ENCODE measurements around the gene NT5DC1. TPM values are rescaled to one million over a fixed set of nuclear protein-coding genes. Genes with fewer than 3 reads are reported as not detected.
"Not testable (repeated sequence)": the region's sequence is repeated elsewhere in the genome, so short reads cannot be mapped to it uniquely, and the experiment has no call there.

NT5DC1 gene
- total RNA-seq, 6 experiments from 2014 or later: 24.8 to 35.3 (median 31.9) TPM

- H3K9me3 Mint-ChIP-seq: no peaks in the 10 kb centered on the region
- no peak for DNase-seq
- H3K4me3 Mint-ChIP-seq: no peak overlapping the region
- peaks cover 8% of the 10 kb centered on the region for H3K36me3 Mint-ChIP-seq (ENCODE audit: low read depth)
- peaks cover 3% of the 10 kb centered on the region; the same call in 1 of the 2 replicates for H3K27me3 Mint-ChIP-seq (ENCODE audit: insufficient read depth)
- H3K4me1 Mint-ChIP-seq (ENCODE audit: low read depth): peaks cover 38% of the 10 kb centered on the region
- no peak for TF ChIP-seq CTCF (IDR thresholded peaks at IDR 0.05)
- no peak overlapping the region for H3K27ac Mint-ChIP-seq
Observed at GRCh38 chr6:116090251-116090650, 10.4 kb upstream of the NT5DC1 start.

GRCh38 chr6:116094041-116094440 lies 6.6 kb upstream of the NT5DC1 start:
- no peak overlapping the region for H3K4me3 Mint-ChIP-seq
- H3K36me3 Mint-ChIP-seq (ENCODE audit: low read depth): peaks cover 24% of the 10 kb centered on the region
- H3K27ac Mint-ChIP-seq: no peak overlapping the region
- DNase-seq: no peak
- H3K4me1 Mint-ChIP-seq (ENCODE audit: low read depth): peaks cover 7% of the 10 kb centered on the region
- H3K27me3 Mint-ChIP-seq (ENCODE audit: insufficient read depth): peaks cover 1% of the 10 kb centered on the region; the same call in 1 of the 2 replicates
- no peak for TF ChIP-seq CTCF (IDR thresholded peaks at IDR 0.05)
- peaks cover 16% of the 10 kb centered on the region for H3K9me3 Mint-ChIP-seq

GRCh38 chr6:116096048-116096759 lies 4.4 kb upstream of the NT5DC1 start:
- not testable (repeated sequence) for H3K4me3 Mint-ChIP-seq; H3K27me3 Mint-ChIP-seq (ENCODE audit: insufficient read depth)
- H3K4me1 Mint-ChIP-seq (ENCODE audit: low read depth): peaks cover 12% of the 10 kb centered on the region

GRCh38 chr6:116096979-116097816 lies 3.5 kb upstream of the NT5DC1 start:
- no peak overlapping the region for H3K4me3 Mint-ChIP-seq
- no peak for DNase-seq
- peak; percentile 84 for TF ChIP-seq CTCF (IDR thresholded peaks at IDR 0.05)
- H3K36me3 Mint-ChIP-seq (ENCODE audit: low read depth): peaks cover 16% of the 10 kb centered on the region
- H3K27me3 Mint-ChIP-seq (ENCODE audit: insufficient read depth): peaks cover 1% of the 10 kb centered on the region; the same call in 1 of the 2 replicates
- H3K4me1 Mint-ChIP-seq (ENCODE audit: low read depth): peaks cover 22% of the 10 kb centered on the region
- H3K27ac Mint-ChIP-seq: no peak overlapping the region
- peaks cover 16% of the 10 kb centered on the region for H3K9me3 Mint-ChIP-seq

More at GRCh38 chr6:116096048-116096759, 4.4 kb upstream of the NT5DC1 start:
- DNase-seq, H3K27ac Mint-ChIP-seq: not testable (repeated sequence)
- peaks cover 16% of the 10 kb centered on the region for H3K9me3 Mint-ChIP-seq
- H3K36me3 Mint-ChIP-seq (ENCODE audit: low read depth): peaks cover 16% of the 10 kb centered on the region

- Mint-ChIP-seq H3K27ac (no peak overlapping the region), H3K4me3 (no peak overlapping the region), H3K9me3 (peaks cover 16% of the 10 kb centered on the region), H3K27me3 (ENCODE audit: insufficient read depth) (no peaks in the 10 kb centered on the region), H3K4me1 (ENCODE audit: low read depth) (peaks cover 37% of the 10 kb centered on the region), H3K36me3 (ENCODE audit: low read depth) (peaks cover 23% of the 10 kb centered on the region)
- DNase-seq: no peak
- no peak for TF ChIP-seq CTCF (IDR thresholded peaks at IDR 0.05)
Observed at GRCh38 chr6:116099036-116099435, 1.6 kb upstream of the NT5DC1 start.

- Mint-ChIP-seq H3K4me3 (peak overlapping the region; percentile 93), H3K36me3 (ENCODE audit: low read depth) (peaks cover 13% of the 10 kb centered on the region), H3K9me3 (peaks cover 6% of the 10 kb centered on the region), H3K4me1 (ENCODE audit: low read depth) (peaks cover 59% of the 10 kb centered on the region), H3K27ac (peak overlapping the region; percentile 83), H3K27me3 (ENCODE audit: insufficient read depth) (no peaks in the 10 kb centered on the region)
- TF ChIP-seq CTCF (IDR thresholded peaks at IDR 0.05): no peak
- DNase-seq: no peak
Observed at GRCh38 chr6:116101302-116101718, 657 bp downstream of the NT5DC1 start.
